Activated naive CD4-positive, alpha-beta T cell treated with anti-CD3 and anti-CD28 coated beads, Interleukin-2, amount 50 U/mL, for 72 hours (primary cell): ENCODE measurements around the gene TUBA3E. TPM values are rescaled to one million over a fixed set of nuclear protein-coding genes. Genes with fewer than 3 reads are reported as not detected.
"Not testable (repeated sequence)": the region's sequence is repeated elsewhere in the genome, so short reads cannot be mapped to it uniquely, and the experiment has no call there.

Experiments used
- ATAC-seq, 2 donors: fragments of 150-1000 bp; cut with Tn5 transposase; 2 replicates each; pipeline ENCODE4 v1.10.0; 2021; ENCODE audit warnings: mild to moderate bottlenecking in 2 of 2, moderate library complexity in 2 of 2
- DNase-seq, 2 donors: peaks; one replicate each; pipeline ENCODE4 v3.0.0; 2021 to 2022; ENCODE audit warnings: low spot score in 2 of 2
- H3K27ac Mint-ChIP-seq, 2 donors: one replicate each; pipeline ENCODE4 v1.8.0; 2022; ENCODE audit warnings: mild to moderate bottlenecking in 2 of 2, mixed read lengths in 2 of 2
- H3K36me3 Mint-ChIP-seq, 2 donors: one replicate each; pipeline ENCODE4 v1.8.0; 2022; ENCODE audit warnings: mixed read lengths in 2 of 2
- H3K9me3 Mint-ChIP-seq, 2 donors: one replicate each; pipeline ENCODE4 v1.8.0; 2022; ENCODE audit warnings: mixed read lengths in 2 of 2
- total RNA-seq, 2 donors: library from RNA; stranded (reverse); gene quantifications; one replicate each; pipeline ENCODE4 v1.2.3, GENCODE V29; 2022

TUBA3E gene
- total RNA-seq: not detected

DNA sequence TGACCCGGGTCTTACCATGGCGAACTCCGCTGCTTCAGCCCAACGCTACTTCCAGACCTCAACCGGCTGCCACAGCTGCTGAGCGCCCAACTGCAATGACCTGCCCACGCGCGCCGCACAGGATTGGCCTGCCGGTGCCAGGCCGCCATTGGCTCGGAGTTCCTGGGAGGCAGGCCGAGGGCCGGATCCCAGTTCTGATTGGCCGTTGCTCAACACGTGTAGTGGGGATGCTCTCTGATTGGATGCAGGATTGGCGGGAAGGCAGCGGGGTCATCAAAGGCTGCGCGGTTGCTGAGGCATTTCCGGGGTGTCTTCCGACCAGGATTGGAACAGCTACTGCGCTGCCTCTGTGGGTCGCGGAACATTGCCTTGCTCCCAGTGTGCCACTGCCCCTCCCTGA lies at the start of gene TUBA3E:
TUBA3E (minus strand) TSS at position 97 of the 400 bp plus-strand sequence; CDS start at position 18, 79 bp downstream.
- ATAC-seq (no peak), DNase-seq (no peak)
- H3K27ac Mint-ChIP-seq: no peak within 1 kb of the TSS
- no peaks in the 10 kb centered on the region for H3K9me3 Mint-ChIP-seq
- no peaks in the 10 kb centered on the region for H3K36me3 Mint-ChIP-seq

GRCh38 chr2:130246430-130246829 lies 48.2 kb upstream of the TUBA3E start:
- DNase-seq (no peak), ATAC-seq (no peak)
- Mint-ChIP-seq H3K36me3 (peaks cover 0 to 13% of the 10 kb centered on the region in 2 donors), H3K9me3 (no peaks in the 10 kb centered on the region), H3K27ac (no peak overlapping the region)

- Mint-ChIP-seq H3K9me3 (no peaks in the 10 kb centered on the region), H3K27ac (no peak overlapping the region), H3K36me3 (peaks cover 0 to 13% of the 10 kb centered on the region in 2 donors)
- DNase-seq: no peak
- ATAC-seq: no peak
Measured at GRCh38 chr2:130245976-130246375, 47.7 kb upstream of the TUBA3E start.

GRCh38 chr2:130243359-130243758 lies 45.1 kb upstream of the TUBA3E start:
- Mint-ChIP-seq H3K9me3 (no peaks in the 10 kb centered on the region), H3K36me3 (peaks cover 0 to 13% of the 10 kb centered on the region in 2 donors), H3K27ac (no peak overlapping the region)
- DNase-seq: no peak
- no peak for ATAC-seq

- Mint-ChIP-seq H3K9me3 (no peaks in the 10 kb centered on the region), H3K27ac (no peak overlapping the region), H3K36me3 (peaks cover 0 to 9% of the 10 kb centered on the region in 2 donors)
- ATAC-seq: no peak
- DNase-seq: no peak
Measured at GRCh38 chr2:130241041-130241707, 42.9 kb upstream of the TUBA3E start.

DNA sequence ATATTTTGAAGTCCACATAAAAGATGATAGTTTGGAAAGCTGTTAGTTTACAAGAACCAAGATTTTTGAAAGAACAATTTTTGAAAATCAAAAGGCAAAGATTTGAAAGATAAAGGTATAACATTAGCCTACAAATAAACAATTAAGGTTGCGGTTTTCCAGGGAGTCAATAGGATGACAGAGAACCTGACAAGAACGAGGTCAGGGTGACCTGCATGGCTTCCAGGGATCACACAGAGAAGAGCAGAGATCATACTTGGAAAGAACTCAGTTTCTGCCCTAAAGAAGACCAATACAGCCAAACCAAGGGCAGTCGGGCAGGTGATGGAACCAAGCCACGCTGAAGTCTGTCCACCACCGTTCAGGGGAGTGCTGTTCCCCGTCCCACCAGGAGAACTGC lies 41.3 kb upstream of the TUBA3E start:
- DNase-seq, H3K9me3 Mint-ChIP-seq, ATAC-seq, H3K27ac Mint-ChIP-seq, H3K36me3 Mint-ChIP-seq: not testable (repeated sequence)

DNA sequence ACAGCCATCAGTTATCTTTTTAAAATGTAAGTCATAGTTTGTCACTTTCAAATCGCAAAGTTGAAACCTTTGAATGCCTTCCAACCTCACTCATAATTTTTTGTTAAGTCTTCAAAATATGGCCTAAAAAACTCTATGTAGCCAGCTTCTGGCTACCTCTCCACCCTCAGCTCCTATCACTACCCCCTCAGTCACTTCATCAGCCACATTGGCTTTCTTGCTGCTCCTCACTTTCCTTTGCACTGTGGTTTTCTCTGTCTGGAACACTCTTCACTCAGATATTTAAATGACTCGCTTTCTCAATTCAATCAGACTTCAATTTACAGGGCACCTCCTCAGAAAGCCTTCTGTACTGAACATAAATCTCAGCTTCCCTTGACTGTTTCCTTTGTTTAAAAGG lies 34.8 kb upstream of the TUBA3E start:
- not testable (repeated sequence) for DNase-seq, H3K36me3 Mint-ChIP-seq, H3K27ac Mint-ChIP-seq, H3K9me3 Mint-ChIP-seq
- ATAC-seq: peak in 1 of 2 donors; percentile 63

GRCh38 chr2:130231656-130232055 lies 33.4 kb upstream of the TUBA3E start:
- no peak overlapping the region for H3K27ac Mint-ChIP-seq
- no peak for ATAC-seq
- no peaks in the 10 kb centered on the region for H3K36me3 Mint-ChIP-seq
- H3K9me3 Mint-ChIP-seq: no peaks in the 10 kb centered on the region
- no peak for DNase-seq

GRCh38 chr2:130230907-130231306 lies 32.7 kb upstream of the TUBA3E start:
- DNase-seq, H3K9me3 Mint-ChIP-seq, H3K27ac Mint-ChIP-seq: not testable (repeated sequence)

GRCh38 chr2:130230376-130230775 lies 32.1 kb upstream of the TUBA3E start:
- H3K27ac Mint-ChIP-seq, DNase-seq, ATAC-seq, H3K36me3 Mint-ChIP-seq, H3K9me3 Mint-ChIP-seq: not testable (repeated sequence)

More at GRCh38 chr2:130230907-130231306, 32.7 kb upstream of the TUBA3E start:
- not testable (repeated sequence) for H3K36me3 Mint-ChIP-seq, ATAC-seq

DNA sequence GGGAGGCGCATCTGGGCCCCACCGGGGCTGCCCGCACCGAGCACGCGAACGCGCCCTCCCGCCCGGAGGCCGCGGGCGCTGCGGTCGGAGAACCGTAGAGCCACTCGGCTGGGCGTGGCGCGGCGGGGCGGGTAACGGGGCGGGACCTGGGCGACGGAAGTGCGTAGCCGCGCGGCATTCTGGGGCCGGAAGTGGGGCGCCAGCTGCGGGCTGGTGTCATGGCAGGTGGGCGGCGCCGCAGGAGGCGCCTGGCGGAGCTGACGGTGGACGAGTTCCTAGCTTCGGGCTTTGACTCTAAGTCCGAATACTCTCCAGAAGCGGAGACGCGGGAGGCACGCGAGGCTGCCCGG lies 30.9 kb upstream of the TUBA3E start:
- DNase-seq (peak in 1 of 2 donors; percentile 23), ATAC-seq (peak in 1 of 2 donors; percentile 54)
- H3K27ac Mint-ChIP-seq, H3K9me3 Mint-ChIP-seq, H3K36me3 Mint-ChIP-seq: not testable (repeated sequence)

- not testable (repeated sequence) for H3K9me3 Mint-ChIP-seq, ATAC-seq, H3K27ac Mint-ChIP-seq, H3K36me3 Mint-ChIP-seq, DNase-seq
Measured at GRCh38 chr2:130228467-130229160, 30.4 kb upstream of the TUBA3E start.

DNA sequence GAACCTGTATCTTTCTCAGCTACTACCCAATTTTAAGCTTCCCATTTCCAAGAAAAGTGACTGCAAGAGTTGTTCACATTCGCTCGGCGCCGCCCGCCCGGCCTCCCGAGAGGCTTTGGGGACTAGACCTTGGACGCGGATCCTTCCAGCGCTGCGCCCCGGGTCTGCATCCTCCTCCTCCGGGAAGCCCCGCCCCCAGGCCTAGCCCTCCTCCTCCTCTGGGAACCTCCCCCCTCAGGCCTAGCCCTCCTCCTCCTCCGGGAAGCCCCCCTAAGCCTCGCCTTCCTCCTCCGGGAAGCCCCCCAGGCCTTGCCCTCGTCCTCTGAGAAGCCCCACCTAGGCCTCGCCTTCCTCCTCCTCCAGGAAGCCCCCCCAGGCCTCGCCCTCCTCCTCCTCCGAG lies 29.8 kb upstream of the TUBA3E start:
- not testable (repeated sequence) for H3K36me3 Mint-ChIP-seq, H3K27ac Mint-ChIP-seq, DNase-seq, H3K9me3 Mint-ChIP-seq, ATAC-seq

- peak in 1 of 2 donors; percentile 94 for ATAC-seq
- H3K9me3 Mint-ChIP-seq: not testable (repeated sequence)
Measured at GRCh38 chr2:130222523-130222922, 24.3 kb upstream of the TUBA3E start.

DNA sequence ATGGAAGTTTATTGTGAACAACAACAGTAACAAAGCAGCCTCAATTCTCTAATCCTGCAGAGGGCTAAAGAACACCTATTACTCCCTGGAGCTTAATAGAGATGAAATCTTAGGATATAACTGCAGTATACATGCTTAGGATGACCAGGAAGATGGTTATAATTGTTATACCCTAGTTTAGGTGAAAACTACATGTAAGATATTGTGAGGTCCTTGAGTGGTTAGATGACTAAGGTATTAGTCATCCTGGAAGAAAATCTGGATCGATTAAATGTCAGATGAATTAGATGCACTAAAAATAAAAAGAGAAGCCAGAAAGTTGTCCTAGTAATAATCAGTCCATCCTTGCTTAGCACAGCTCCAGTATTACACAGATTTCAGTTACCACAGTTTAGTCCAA lies 22.3 kb upstream of the TUBA3E start:
- H3K27ac Mint-ChIP-seq, H3K36me3 Mint-ChIP-seq, H3K9me3 Mint-ChIP-seq, DNase-seq: not testable (repeated sequence)
- ATAC-seq: peak in 1 of 2 donors; percentile 25

More at GRCh38 chr2:130222523-130222922, 24.3 kb upstream of the TUBA3E start:
- not testable (repeated sequence) for H3K36me3 Mint-ChIP-seq, DNase-seq, H3K27ac Mint-ChIP-seq

GRCh38 chr2:130219147-130219546 lies 20.9 kb upstream of the TUBA3E start:
- not testable (repeated sequence) for DNase-seq, H3K9me3 Mint-ChIP-seq, ATAC-seq

GRCh38 chr2:130207051-130207450 lies 8.8 kb upstream of the TUBA3E start:
- not testable (repeated sequence) for H3K36me3 Mint-ChIP-seq, H3K9me3 Mint-ChIP-seq, H3K27ac Mint-ChIP-seq, ATAC-seq, DNase-seq

More at GRCh38 chr2:130219147-130219546, 20.9 kb upstream of the TUBA3E start:
- H3K27ac Mint-ChIP-seq, H3K36me3 Mint-ChIP-seq: not testable (repeated sequence)

DNA sequence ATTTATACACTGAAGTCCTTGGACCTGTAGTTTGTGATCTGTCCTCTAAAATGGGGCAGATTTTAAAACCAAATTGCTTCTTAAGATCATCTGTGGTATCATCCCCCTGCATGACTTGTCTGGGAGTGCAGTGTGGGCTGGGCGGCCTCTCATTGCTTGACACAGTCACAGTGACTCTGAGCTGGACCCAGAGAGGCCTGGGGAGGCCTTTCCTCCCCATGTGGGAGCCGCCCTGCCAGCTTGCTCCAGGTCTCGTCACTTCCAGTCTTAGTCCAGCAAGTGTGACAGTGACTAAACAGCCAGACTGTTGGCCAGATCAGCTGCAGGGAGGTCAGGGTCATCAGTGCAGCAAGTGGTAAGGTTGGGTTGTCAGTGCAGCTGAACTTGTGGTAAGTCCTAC lies 4.9 kb upstream of the TUBA3E start:
- H3K9me3 Mint-ChIP-seq, H3K27ac Mint-ChIP-seq, H3K36me3 Mint-ChIP-seq, ATAC-seq, DNase-seq: not testable (repeated sequence)
